Measurements from ENCODE around the gene PTGR2. TPM values are rescaled to one million over a fixed set of nuclear protein-coding genes. Genes with fewer than 3 reads are reported as not detected.
"Not testable (repeated sequence)": the region's sequence is repeated elsewhere in the genome, so short reads cannot be mapped to it uniquely, and the experiment has no call there.

Gene PTGR2
- total and polyA plus RNA-seq, 5 donors from 2014 or later: 0.98 to 2.8 (median 1.1) TPM

DNA sequence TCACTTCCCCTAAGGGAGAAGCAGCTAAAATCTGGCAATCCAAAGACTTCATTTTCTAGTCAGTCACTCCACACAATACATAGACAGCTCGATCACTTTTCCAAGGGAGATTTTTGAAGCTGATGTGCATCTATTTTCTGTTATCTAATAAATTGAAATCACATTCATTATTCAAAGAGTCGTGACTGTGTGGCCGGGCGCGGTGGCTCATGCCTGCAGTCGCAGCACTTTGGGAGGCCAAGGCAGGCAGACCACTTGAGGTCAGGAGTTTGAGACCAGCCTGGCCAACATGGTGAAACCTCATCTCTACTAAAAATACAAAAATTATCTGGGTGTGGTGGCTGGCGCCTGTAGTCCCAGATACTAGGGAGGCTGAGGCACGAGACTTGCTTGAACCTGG lies 27.1 kb upstream of the PTGR2 start:
- no peaks in the 10 kb centered on the region for H3K4me1 ChIP-seq (ENCODE audit: control insufficient read depth, insufficient read depth, low read length, poor library complexity, severe bottlenecking)
- ATAC-seq (ENCODE audit: low read depth in 2 of 2) (no peak), DNase-seq (no peak)
- Mint-ChIP-seq H3K4me3 (no peak overlapping the region), H3K27ac (no peak overlapping the region), H3K4me1 (peaks cover 0 to 10% (median 1%) of the 10 kb centered on the region in 4 donors), H3K27me3 (peaks cover 12% of the 10 kb centered on the region), H3K9me3 (no peaks in the 10 kb centered on the region), H3K36me3 (no peaks in the 10 kb centered on the region)
- no peak overlapping the region for H3K4me3 ChIP-seq (ENCODE audit: low read depth, low read length)
- H3K27me3 ChIP-seq (ENCODE audit: control insufficient read depth, insufficient read depth, low read length): no peaks in the 10 kb centered on the region
- H3K9me3 ChIP-seq (ENCODE audit: control insufficient read depth in 2 of 2, low read length in 2 of 2): no peaks in the 10 kb centered on the region
- H3K36me3 ChIP-seq (ENCODE audit: control insufficient read depth, insufficient read depth, low read length): no peaks in the 10 kb centered on the region
- H3K27ac ChIP-seq (ENCODE audit: insufficient read depth, low read length, poor library complexity, severe bottlenecking): no peak overlapping the region

DNA sequence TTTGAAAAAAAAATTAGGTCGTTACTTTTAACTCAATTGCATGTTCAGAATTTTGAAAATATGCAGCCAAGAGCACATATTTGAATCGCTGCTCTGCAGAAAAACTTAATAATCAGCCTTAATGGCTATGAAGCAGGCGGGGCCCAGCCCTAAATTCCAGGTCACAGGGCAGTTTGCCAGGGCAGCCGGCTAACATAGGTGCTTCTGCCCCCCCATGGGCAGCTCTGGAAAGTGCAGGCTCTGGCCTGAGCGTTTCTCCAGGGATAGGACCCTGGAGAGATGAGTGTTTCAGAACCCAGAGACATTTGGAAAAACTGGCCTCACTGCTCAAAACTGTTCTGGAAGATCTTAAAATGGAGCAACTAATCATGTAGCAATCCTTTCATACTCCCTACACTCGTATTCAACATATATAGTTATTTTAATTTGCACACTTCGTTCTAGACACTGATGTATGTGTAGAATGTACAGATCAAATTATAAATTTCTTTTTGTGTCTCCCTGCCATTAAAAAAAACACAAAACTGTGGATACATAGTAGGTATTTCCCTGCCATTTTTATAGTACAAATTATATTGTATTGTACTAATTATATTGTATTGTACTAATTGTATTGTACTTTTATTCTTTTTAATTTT lies 26.0 kb upstream of the PTGR2 start:
- Mint-ChIP-seq H3K27ac (no peak overlapping the region), H3K4me1 (peaks cover 2 to 14% (median 6%) of the 10 kb centered on the region in 4 donors), H3K27me3 (peaks cover 12% of the 10 kb centered on the region), H3K36me3 (no peaks in the 10 kb centered on the region), H3K4me3 (no peak overlapping the region), H3K9me3 (no peaks in the 10 kb centered on the region)
- Histone ChIP-seq H3K36me3 (ENCODE audit: control insufficient read depth, insufficient read depth, low read length) (no peaks in the 10 kb centered on the region), H3K4me3 (ENCODE audit: low read depth, low read length) (no peak overlapping the region), H3K4me1 (ENCODE audit: control insufficient read depth, insufficient read depth, low read length, poor library complexity, severe bottlenecking) (peaks cover 5% of the 10 kb centered on the region), H3K9me3 (ENCODE audit: control insufficient read depth in 2 of 2, low read length in 2 of 2) (no peaks in the 10 kb centered on the region), H3K27ac (ENCODE audit: insufficient read depth, low read length, poor library complexity, severe bottlenecking) (no peak overlapping the region), H3K27me3 (ENCODE audit: control insufficient read depth, insufficient read depth, low read length) (no peaks in the 10 kb centered on the region)
- DNase-seq (peak; percentile 61 to 74 (median 69)), ATAC-seq (ENCODE audit: low read depth in 2 of 2) (peak; percentile 81 to 83)

DNA sequence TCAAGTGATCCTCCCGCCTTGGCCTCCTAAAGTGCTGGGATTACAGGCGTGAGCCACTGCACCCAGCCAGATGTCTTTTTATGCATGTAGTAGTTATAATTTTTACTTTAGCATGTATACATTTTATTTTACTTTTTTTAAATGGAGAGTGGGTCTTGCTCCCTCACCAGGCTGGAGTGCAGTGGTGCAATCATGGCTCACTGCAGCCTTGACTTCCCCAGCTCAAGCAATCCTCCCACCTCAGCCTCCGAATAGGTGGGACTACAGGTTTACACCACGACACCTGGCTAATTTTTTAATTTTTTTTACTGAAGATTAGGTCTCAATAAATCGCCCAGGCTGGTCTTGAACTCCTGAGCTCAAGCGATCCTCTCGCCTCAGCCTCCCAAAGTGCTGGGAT lies 24.4 kb upstream of the PTGR2 start:
- H3K27ac ChIP-seq (ENCODE audit: insufficient read depth, low read length, poor library complexity, severe bottlenecking): not testable (repeated sequence)

DNA sequence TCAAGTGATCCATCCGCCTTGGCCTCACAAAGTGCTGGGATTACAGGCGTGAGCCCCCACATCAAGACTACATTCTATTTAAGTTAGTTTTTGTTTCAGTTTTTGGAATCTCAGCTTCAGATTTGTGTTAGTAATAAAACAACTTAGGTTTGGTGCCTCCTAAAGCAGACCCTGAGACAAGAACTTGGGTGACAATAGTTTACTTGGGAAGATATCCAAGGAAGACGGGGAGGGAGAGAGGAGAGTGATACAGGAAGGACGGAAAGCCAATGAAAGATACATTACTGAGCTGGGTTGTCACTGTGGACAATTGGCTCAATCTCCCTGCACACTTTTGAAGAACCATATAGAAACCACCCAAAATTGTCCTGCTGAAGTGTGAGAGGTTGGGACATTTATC lies 22.6 kb upstream of the PTGR2 start:
- DNase-seq: no peak
- Mint-ChIP-seq H3K4me3 (no peak overlapping the region), H3K27ac (no peak overlapping the region)

More for the DNA sequence above, 24.4 kb upstream of the PTGR2 start:
- H3K27me3 Mint-ChIP-seq; H3K27ac Mint-ChIP-seq; H3K9me3 ChIP-seq (ENCODE audit: control insufficient read depth in 2 of 2, low read length in 2 of 2); H3K36me3 ChIP-seq (ENCODE audit: control insufficient read depth, insufficient read depth, low read length); H3K4me3 ChIP-seq (ENCODE audit: low read depth, low read length); H3K36me3 Mint-ChIP-seq; H3K27me3 ChIP-seq (ENCODE audit: control insufficient read depth, insufficient read depth, low read length); H3K4me1 ChIP-seq (ENCODE audit: control insufficient read depth, insufficient read depth, low read length, poor library complexity, severe bottlenecking); H3K9me3 Mint-ChIP-seq; ATAC-seq (ENCODE audit: low read depth in 2 of 2); H3K4me3 Mint-ChIP-seq: not testable (repeated sequence)
- DNase-seq: peak in 1 of 3 donors; percentile 17
- peaks cover 2 to 14% (median 6%) of the 10 kb centered on the region in 4 donors for H3K4me1 Mint-ChIP-seq

DNA sequence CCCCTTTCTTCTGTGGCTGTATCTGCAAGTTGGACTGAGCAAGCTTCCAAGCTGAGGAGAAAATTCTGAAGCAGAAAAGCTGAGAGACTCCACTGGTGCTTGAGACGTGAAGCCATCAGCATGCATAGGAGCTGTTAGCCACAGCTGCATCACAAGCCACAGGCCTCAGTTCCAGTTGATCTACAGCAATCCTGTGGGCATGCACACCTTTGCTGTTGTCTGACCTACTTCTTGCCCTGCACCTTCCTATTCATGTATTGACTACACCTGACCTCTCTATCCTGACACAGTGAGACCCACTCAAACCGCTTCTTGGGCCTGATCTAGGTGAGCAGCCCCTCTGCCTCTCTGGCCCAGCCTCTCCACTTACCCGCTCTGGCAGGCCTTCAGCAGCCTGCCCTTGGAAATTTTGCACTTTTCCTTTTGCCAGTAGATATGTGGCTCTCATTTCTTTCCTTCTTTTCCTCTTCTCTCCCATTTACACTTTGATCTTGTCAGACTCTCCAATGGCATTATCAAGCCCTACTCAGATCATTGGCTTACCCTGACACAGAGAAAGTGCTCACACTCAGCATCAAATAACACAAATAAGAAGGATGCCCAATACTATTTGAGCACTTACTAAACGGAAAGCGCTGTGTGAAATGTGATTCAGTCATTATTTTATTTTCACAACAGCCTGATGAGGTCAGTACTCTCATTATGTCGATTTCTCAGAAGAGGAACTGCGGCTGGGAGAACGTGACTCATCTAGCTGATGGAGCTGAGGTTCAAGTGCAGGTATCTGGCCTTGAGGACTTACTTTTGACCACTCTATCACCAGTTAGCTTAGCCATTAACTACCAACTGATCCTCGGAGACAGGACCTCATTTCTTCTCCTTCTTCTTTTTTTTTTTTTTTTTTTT lies 21.9 kb upstream of the PTGR2 start:
- peak; percentile 75 to 82 for ATAC-seq (ENCODE audit: low read depth in 2 of 2)
- H3K27ac Mint-ChIP-seq: peak overlapping the region in 2 of 3 donors; percentile 0 to 9
- H3K9me3 ChIP-seq (ENCODE audit: control insufficient read depth in 2 of 2, low read length in 2 of 2): no peaks in the 10 kb centered on the region

More for the DNA sequence above, 22.6 kb upstream of the PTGR2 start:
- H3K9me3 ChIP-seq (ENCODE audit: control insufficient read depth in 2 of 2, low read length in 2 of 2): no peaks in the 10 kb centered on the region
- Mint-ChIP-seq H3K36me3 (no peaks in the 10 kb centered on the region), H3K4me1 (peaks cover 2 to 9% (median 6%) of the 10 kb centered on the region in 4 donors), H3K9me3 (no peaks in the 10 kb centered on the region), H3K27me3 (no peaks in the 10 kb centered on the region)
- H3K4me3 ChIP-seq (ENCODE audit: low read depth, low read length): no peak overlapping the region
- ATAC-seq (ENCODE audit: low read depth in 2 of 2): no peak
- no peaks in the 10 kb centered on the region for H3K36me3 ChIP-seq (ENCODE audit: control insufficient read depth, insufficient read depth, low read length)
- H3K27ac ChIP-seq (ENCODE audit: insufficient read depth, low read length, poor library complexity, severe bottlenecking): no peak overlapping the region
- H3K4me1 ChIP-seq (ENCODE audit: control insufficient read depth, insufficient read depth, low read length, poor library complexity, severe bottlenecking): peaks cover 5% of the 10 kb centered on the region
- H3K27me3 ChIP-seq (ENCODE audit: control insufficient read depth, insufficient read depth, low read length): no peaks in the 10 kb centered on the region

DNA sequence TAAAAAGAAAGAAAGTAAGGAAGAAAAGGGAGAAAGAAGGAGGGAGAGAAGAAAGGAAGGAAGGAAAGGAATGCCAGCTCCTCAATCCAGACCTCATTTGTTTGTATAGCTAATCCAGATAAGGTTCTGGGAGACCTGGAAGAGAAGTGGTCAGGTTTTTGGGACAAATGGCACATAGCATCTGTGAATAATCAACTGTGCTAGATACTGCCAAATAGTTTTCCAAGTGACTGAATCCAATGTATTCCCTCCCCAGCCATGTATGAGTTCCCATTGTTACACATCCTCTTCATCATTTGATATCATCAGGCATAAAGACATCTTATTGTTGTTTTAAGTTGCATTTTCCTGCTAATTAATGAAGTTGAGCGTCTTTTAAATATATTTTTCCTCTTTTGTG lies 18.6 kb upstream of the PTGR2 start:
- H3K27ac ChIP-seq (ENCODE audit: insufficient read depth, low read length, poor library complexity, severe bottlenecking): no peak overlapping the region
- H3K36me3 Mint-ChIP-seq: no peaks in the 10 kb centered on the region
- H3K4me3 Mint-ChIP-seq: no peak overlapping the region
- no peak for DNase-seq
- peaks cover 0 to 9% (median 4%) of the 10 kb centered on the region in 4 donors for H3K4me1 Mint-ChIP-seq
- H3K9me3 Mint-ChIP-seq: no peaks in the 10 kb centered on the region
- H3K4me3 ChIP-seq (ENCODE audit: low read depth, low read length): no peak overlapping the region
- H3K27ac Mint-ChIP-seq: no peak overlapping the region
- no peak for ATAC-seq (ENCODE audit: low read depth in 2 of 2)
- no peaks in the 10 kb centered on the region for H3K9me3 ChIP-seq (ENCODE audit: control insufficient read depth in 2 of 2, low read length in 2 of 2)
- H3K36me3 ChIP-seq (ENCODE audit: control insufficient read depth, insufficient read depth, low read length): no peaks in the 10 kb centered on the region
- H3K27me3 ChIP-seq (ENCODE audit: control insufficient read depth, insufficient read depth, low read length): no peaks in the 10 kb centered on the region
- H3K27me3 Mint-ChIP-seq: no peaks in the 10 kb centered on the region
- peaks cover 5% of the 10 kb centered on the region for H3K4me1 ChIP-seq (ENCODE audit: control insufficient read depth, insufficient read depth, low read length, poor library complexity, severe bottlenecking)

More for the DNA sequence above, 21.9 kb upstream of the PTGR2 start:
- Histone ChIP-seq H3K4me1 (ENCODE audit: control insufficient read depth, insufficient read depth, low read length, poor library complexity, severe bottlenecking) (peaks cover 5% of the 10 kb centered on the region), H3K27ac (ENCODE audit: insufficient read depth, low read length, poor library complexity, severe bottlenecking) (no peak overlapping the region), H3K27me3 (ENCODE audit: control insufficient read depth, insufficient read depth, low read length) (no peaks in the 10 kb centered on the region), H3K4me3 (ENCODE audit: low read depth, low read length) (no peak overlapping the region), H3K36me3 (ENCODE audit: control insufficient read depth, insufficient read depth, low read length) (no peaks in the 10 kb centered on the region)
- Mint-ChIP-seq H3K4me3 (no peak overlapping the region), H3K4me1 (peaks cover 2 to 9% (median 6%) of the 10 kb centered on the region in 4 donors), H3K27me3 (no peaks in the 10 kb centered on the region), H3K36me3 (no peaks in the 10 kb centered on the region), H3K9me3 (no peaks in the 10 kb centered on the region)
- peak in 1 of 3 donors; percentile 82 for DNase-seq

DNA sequence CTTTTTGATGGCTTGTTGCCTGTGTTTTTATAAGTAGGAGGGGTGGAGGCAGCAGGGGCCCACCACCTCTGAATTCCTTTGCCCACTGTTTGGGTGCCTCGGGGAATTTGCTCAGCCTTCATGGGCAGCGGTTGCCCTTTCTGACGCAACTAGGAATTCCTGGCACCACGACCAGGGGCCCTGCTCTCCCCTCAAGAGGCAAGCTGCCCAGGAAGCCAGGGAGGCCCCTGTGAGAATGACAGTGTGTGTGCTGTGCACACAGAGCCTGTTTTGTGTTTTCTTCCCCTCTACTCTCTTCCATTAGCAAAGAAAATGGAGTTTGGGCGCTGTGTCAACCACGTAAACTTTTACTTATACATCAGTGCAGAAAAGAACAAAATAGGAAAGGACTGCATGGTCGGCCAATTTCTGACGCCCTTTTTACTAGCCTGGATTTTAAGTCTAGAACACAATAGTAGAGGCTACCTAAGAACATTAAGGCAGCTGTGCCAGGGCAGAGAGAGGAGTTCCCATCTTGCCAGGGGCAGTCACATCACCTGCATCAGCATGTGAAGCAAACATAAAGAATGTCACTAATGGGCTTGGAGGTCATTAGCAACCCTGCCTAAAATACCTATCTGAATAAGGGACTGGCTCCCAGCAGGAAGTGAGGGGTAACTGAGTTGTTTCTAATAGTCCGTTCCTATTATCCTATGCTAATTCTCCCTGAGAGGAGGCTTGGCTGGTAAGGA lies 17.9 kb upstream of the PTGR2 start:
- H3K27me3 ChIP-seq (ENCODE audit: control insufficient read depth, insufficient read depth, low read length): no peaks in the 10 kb centered on the region
- H3K27me3 Mint-ChIP-seq: no peaks in the 10 kb centered on the region
- no peaks in the 10 kb centered on the region for H3K36me3 Mint-ChIP-seq
- no peak overlapping the region for H3K27ac ChIP-seq (ENCODE audit: insufficient read depth, low read length, poor library complexity, severe bottlenecking)
- H3K9me3 ChIP-seq (ENCODE audit: control insufficient read depth in 2 of 2, low read length in 2 of 2): no peaks in the 10 kb centered on the region
- no peak overlapping the region for H3K4me3 ChIP-seq (ENCODE audit: low read depth, low read length)
- H3K4me3 Mint-ChIP-seq: no peak overlapping the region
- H3K27ac Mint-ChIP-seq: peak overlapping the region in 1 of 3 donors; percentile 14
- ATAC-seq (ENCODE audit: low read depth in 2 of 2) (no peak), DNase-seq (no peak)
- no peaks in the 10 kb centered on the region for H3K9me3 Mint-ChIP-seq
- H3K36me3 ChIP-seq (ENCODE audit: control insufficient read depth, insufficient read depth, low read length): no peaks in the 10 kb centered on the region
- peaks cover 5% of the 10 kb centered on the region for H3K4me1 ChIP-seq (ENCODE audit: control insufficient read depth, insufficient read depth, low read length, poor library complexity, severe bottlenecking)
- peaks cover 0 to 9% (median 4%) of the 10 kb centered on the region in 4 donors for H3K4me1 Mint-ChIP-seq

Measured in CD4-positive, CD25-positive, alpha-beta regulatory T cell (primary cell).